Neural progenitor cell (in vitro differentiated cells): ENCODE measurements around the gene ARRDC3. TPM values are rescaled to one million over a fixed set of nuclear protein-coding genes. Genes with fewer than 3 reads are reported as not detected.

Source experiments
- DNase-seq: peaks from one replicate; pipeline ENCODE4 v3.0.0-alpha.2; 2016; ENCODE audit warnings: low spot score
- H2AFZ ChIP-seq: fragments of 200-600 bp; sonication (generic); replicated peaks from 2 replicates; pipeline ENCODE4 v1.6.1; 2016; ENCODE audit warnings: antibody characterized with exemption
- H3F3A ChIP-seq: fragments of 200-600 bp; sonication (generic); 2 replicates; pipeline ENCODE4 v1.6.1; 2016; ENCODE audit warnings: antibody characterized with exemption, low read depth
- H3K27ac ChIP-seq: fragments of 200-600 bp; sonication (generic); 2 replicates; pipeline ENCODE4 v1.5.1; 2016; ENCODE audit warnings: mild to moderate bottlenecking
- H3K27me3 ChIP-seq: fragments of 200-600 bp; sonication (generic); 2 replicates; pipeline ENCODE4 v1.6.1; 2016; ENCODE audit warnings: mild to moderate bottlenecking, moderate library complexity
- H3K36me3 ChIP-seq: fragments of 200-600 bp; sonication (generic); 2 replicates; pipeline ENCODE4 v1.5.1; 2016
- H3K4me1 ChIP-seq: fragments of 200-600 bp; sonication (generic); 2 replicates; pipeline ENCODE4 v1.6.1; 2016; ENCODE audit warnings: mixed run types
- H3K4me2 ChIP-seq: fragments of 200-600 bp; sonication (generic); 2 replicates; pipeline ENCODE4 v1.6.1; 2016
- H3K4me3 ChIP-seq: fragments of 200-600 bp; sonication (generic); 2 replicates; pipeline ENCODE4 v1.5.1; 2016
- H3K79me2 ChIP-seq: fragments of 200-600 bp; sonication (generic); 2 replicates; pipeline ENCODE4 v1.6.1; 2016; ENCODE audit warnings: low read depth
- H3K9ac ChIP-seq: fragments of 200-600 bp; sonication (generic); 2 replicates; pipeline ENCODE4 v1.6.1; 2016
- H3K9me3 ChIP-seq: fragments of 200-600 bp; sonication (generic); 2 replicates; pipeline ENCODE4 v1.5.1; 2016; ENCODE audit warnings: low read depth
- H4K20me1 ChIP-seq: fragments of 200-600 bp; sonication (generic); 2 replicates; pipeline ENCODE4 v1.6.1; 2016; ENCODE audit warnings: low read depth
- H3K27ac Mint-ChIP-seq: 3 replicates; pipeline ENCODE4 v1.8.0; 2021; ENCODE audit warnings: mixed read lengths
- H3K27me3 Mint-ChIP-seq: 2 replicates; pipeline ENCODE4 v1.8.0; 2022; ENCODE audit warnings: low read depth, mild to moderate bottlenecking, inconsistent platforms, moderate library complexity, mixed read lengths; ENCODE audit not compliant: insufficient read depth
- H3K36me3 Mint-ChIP-seq: 3 replicates; pipeline ENCODE4 v1.8.0; 2021; ENCODE audit warnings: mixed read lengths
- H3K4me1 Mint-ChIP-seq: 3 replicates; pipeline ENCODE4 v1.8.0; 2021; ENCODE audit warnings: mixed read lengths
- H3K4me3 Mint-ChIP-seq: 3 replicates; pipeline ENCODE4 v1.8.0; 2021; ENCODE audit warnings: mild to moderate bottlenecking, moderate library complexity, mixed read lengths
- H3K9me3 Mint-ChIP-seq: 3 replicates; pipeline ENCODE4 v1.8.0; 2020; ENCODE audit warnings: mixed read lengths
- EZH2 ChIP-seq: fragments of 200-600 bp; sonication (generic); IDR thresholded peaks from 2 replicates; pipeline ENCODE4 v1.6.1; 2017; ENCODE audit warnings: antibody characterized with exemption, mild to moderate bottlenecking, moderate library complexity
- EZH2phosphoT487 ChIP-seq: fragments of 200-600 bp; sonication (generic); IDR thresholded peaks from 2 replicates; pipeline ENCODE4 v1.6.1; 2017; ENCODE audit warnings: antibody characterized with exemption
- total RNA-seq: library from RNA; depleted of rRNA; stranded (reverse); fragments of >200 nt; gene quantifications from 2 replicates; pipeline ENCODE4 v1.2.3, GENCODE V29; 2015; ENCODE audit warnings: low replicate concordance
- TF ChIP-seq, protein P1 (sequence below): fragments of 200-600 bp; sonication (generic); IDR thresholded peaks from 2 replicates; pipeline ENCODE4 v1.5.1; 2017; ENCODE audit warnings: antibody characterized with exemption, mild to moderate bottlenecking

Gene ARRDC3
- total RNA-seq, 1 donor from 2014 or later: 126 TPM

DNA sequence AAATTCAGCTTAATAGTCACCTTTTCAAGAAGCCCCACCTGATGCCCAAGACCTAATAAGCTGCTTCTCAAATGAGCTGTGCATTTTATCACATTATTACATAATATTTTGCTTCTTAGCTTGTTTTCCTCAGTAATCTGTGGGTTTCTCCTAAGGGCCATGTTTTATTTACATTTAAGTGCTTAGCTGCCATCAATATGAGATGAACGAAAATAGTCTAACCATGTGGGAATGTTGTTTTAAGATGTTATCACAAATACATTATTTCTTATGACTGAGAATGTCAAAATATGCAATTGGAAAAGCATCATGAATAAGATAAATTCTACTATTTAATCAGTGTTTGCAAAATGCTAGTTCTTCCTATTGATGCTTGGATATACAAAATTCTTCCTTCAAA lies 10.1 kb downstream of the ARRDC3 start:
- H4K20me1 ChIP-seq: peaks cover 33% of the 10 kb centered on the region

DNA sequence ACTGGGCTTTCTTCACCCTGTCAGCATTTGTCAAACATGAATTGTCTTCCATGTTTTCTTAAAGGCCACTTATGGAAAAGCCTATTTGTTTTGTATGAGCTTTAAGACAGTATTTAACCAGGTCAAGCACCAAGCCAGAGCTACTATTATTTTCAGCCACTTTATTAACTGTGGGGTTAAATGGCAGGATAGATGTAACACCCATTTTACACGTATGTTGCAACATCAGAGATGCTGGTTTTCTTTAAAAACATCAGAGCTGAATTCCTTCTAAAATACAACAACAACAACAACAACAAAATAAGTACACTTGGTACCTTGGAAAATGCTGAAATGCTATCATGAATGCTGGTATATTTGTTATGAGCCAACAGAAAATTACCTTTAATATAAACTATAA lies 13.6 kb downstream of the ARRDC3 start:
- H3F3A ChIP-seq: peaks cover 49% of the 10 kb centered on the region
- Mint-ChIP-seq H3K4me1 (no peaks in the 10 kb centered on the region), H3K27me3 (peaks cover 2% of the 10 kb centered on the region), H3K27ac (no peak overlapping the region), H3K36me3 (peaks cover 49% of the 10 kb centered on the region), H3K4me3 (no peak overlapping the region), H3K9me3 (no peaks in the 10 kb centered on the region)
- no peak overlapping the region for H3K4me3 ChIP-seq
- TF ChIP-seq EZH2: no peak
- TF ChIP-seq, protein P1, sequence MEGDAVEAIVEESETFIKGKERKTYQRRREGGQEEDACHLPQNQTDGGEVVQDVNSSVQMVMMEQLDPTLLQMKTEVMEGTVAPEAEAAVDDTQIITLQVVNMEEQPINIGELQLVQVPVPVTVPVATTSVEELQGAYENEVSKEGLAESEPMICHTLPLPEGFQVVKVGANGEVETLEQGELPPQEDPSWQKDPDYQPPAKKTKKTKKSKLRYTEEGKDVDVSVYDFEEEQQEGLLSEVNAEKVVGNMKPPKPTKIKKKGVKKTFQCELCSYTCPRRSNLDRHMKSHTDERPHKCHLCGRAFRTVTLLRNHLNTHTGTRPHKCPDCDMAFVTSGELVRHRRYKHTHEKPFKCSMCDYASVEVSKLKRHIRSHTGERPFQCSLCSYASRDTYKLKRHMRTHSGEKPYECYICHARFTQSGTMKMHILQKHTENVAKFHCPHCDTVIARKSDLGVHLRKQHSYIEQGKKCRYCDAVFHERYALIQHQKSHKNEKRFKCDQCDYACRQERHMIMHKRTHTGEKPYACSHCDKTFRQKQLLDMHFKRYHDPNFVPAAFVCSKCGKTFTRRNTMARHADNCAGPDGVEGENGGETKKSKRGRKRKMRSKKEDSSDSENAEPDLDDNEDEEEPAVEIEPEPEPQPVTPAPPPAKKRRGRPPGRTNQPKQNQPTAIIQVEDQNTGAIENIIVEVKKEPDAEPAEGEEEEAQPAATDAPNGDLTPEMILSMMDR: no peak
- no peak for TF ChIP-seq EZH2phosphoT487
- no peak overlapping the region for H3K27ac ChIP-seq
- no peaks in the 10 kb centered on the region for H3K4me1 ChIP-seq
- peaks cover 33% of the 10 kb centered on the region for H4K20me1 ChIP-seq
- H3K4me2 ChIP-seq: no peak overlapping the region
- no peak for DNase-seq
- no peak overlapping the region for H2AFZ ChIP-seq
- H3K9ac ChIP-seq: no peak overlapping the region
- peaks cover 20% of the 10 kb centered on the region for H3K79me2 ChIP-seq
- no peaks in the 10 kb centered on the region for H3K9me3 ChIP-seq
- peaks cover 60% of the 10 kb centered on the region for H3K36me3 ChIP-seq
- H3K27me3 ChIP-seq: no peaks in the 10 kb centered on the region

More for the DNA sequence above, 10.1 kb downstream of the ARRDC3 start:
- no peaks in the 10 kb centered on the region for H3K27me3 ChIP-seq
- Mint-ChIP-seq H3K4me3 (no peak overlapping the region), H3K36me3 (peaks cover 57% of the 10 kb centered on the region), H3K27me3 (no peaks in the 10 kb centered on the region), H3K4me1 (peaks cover 11% of the 10 kb centered on the region), H3K27ac (no peak overlapping the region), H3K9me3 (no peaks in the 10 kb centered on the region)
- TF ChIP-seq EZH2 (no peak), EZH2phosphoT487 (no peak)
- TF ChIP-seq, protein P1: no peak
- no peaks in the 10 kb centered on the region for H3K9me3 ChIP-seq
- no peak overlapping the region for H3K4me2 ChIP-seq
- H3K27ac ChIP-seq: no peak overlapping the region
- peaks cover 92% of the 10 kb centered on the region for H3K36me3 ChIP-seq
- no peak overlapping the region for H2AFZ ChIP-seq
- H3K79me2 ChIP-seq: peaks cover 49% of the 10 kb centered on the region
- peaks cover 65% of the 10 kb centered on the region for H3F3A ChIP-seq
- H3K4me3 ChIP-seq: no peak overlapping the region
- peaks cover under 1% of the 10 kb centered on the region for H3K4me1 ChIP-seq
- no peak for DNase-seq
- no peak overlapping the region for H3K9ac ChIP-seq

DNA sequence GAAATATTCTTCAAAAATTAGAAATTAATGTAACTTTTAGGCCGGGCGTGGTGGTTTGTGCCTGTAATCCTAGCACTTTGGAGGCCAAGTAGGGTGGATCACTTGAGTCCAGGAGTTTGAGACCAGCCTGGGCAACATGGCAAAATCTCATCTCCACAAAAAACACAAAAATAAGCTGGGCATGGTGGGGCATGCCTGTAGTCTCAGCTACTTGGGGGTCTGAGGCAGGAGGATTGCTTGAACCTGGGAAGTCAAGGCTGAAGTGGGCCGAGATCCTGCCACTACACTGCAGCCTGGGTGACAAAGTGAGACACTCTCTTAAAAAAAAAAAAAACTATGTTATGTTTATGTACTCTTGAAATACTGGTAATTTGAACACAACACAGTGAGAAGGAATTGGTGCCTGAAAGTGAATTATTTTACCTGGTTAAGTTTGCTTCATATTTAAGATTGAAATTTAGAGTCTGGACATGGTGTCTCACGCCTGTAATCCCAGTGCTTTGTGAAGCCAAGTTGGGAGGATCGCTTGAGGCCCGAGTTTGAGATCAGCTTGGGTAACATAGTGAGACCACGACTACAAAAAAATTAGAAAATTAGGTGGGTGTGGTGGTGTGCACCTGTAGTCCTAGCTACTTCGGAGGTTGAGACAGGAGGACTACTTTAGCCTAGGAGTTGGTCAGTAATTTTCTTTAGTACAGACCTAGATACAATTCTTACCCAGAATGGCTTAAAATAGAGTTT lies 15.0 kb downstream of the ARRDC3 start:
- H3K27me3 ChIP-seq: no peaks in the 10 kb centered on the region
- no peak overlapping the region for H3K4me3 ChIP-seq
- no peak overlapping the region for H3K4me2 ChIP-seq
- peaks cover 29% of the 10 kb centered on the region for H4K20me1 ChIP-seq
- DNase-seq: no peak
- H3F3A ChIP-seq: peaks cover 46% of the 10 kb centered on the region
- Mint-ChIP-seq H3K27me3 (peaks cover 2% of the 10 kb centered on the region), H3K4me3 (no peak overlapping the region), H3K27ac (no peak overlapping the region), H3K9me3 (no peaks in the 10 kb centered on the region), H3K36me3 (peaks cover 40% of the 10 kb centered on the region), H3K4me1 (peaks cover 2% of the 10 kb centered on the region)
- TF ChIP-seq EZH2 (no peak), EZH2phosphoT487 (no peak)
- TF ChIP-seq, protein P1: no peak
- H3K36me3 ChIP-seq: peaks cover 46% of the 10 kb centered on the region
- peaks cover 20% of the 10 kb centered on the region for H3K79me2 ChIP-seq
- H2AFZ ChIP-seq: no peak overlapping the region
- H3K9me3 ChIP-seq: no peaks in the 10 kb centered on the region
- H3K27ac ChIP-seq: no peak overlapping the region
- no peak overlapping the region for H3K9ac ChIP-seq
- peaks cover 3% of the 10 kb centered on the region for H3K4me1 ChIP-seq
